Hepatocyte (in vitro differentiated cells): Measurements from ENCODE around the gene CD300A. TPM values are rescaled to one million over a fixed set of nuclear protein-coding genes. Genes with fewer than 3 reads are reported as not detected.

ENCODE experiments used
- DNase-seq: peaks from one replicate; pipeline ENCODE4 v3.0.0-alpha.2; 2016; ENCODE audit warnings: low spot score
- H2AFZ ChIP-seq: fragments of 200-600 bp; sonication (generic); 2 replicates; pipeline ENCODE4 v1.6.0; 2016; ENCODE audit warnings: antibody characterized with exemption, mild to moderate bottlenecking
- H3K27ac ChIP-seq: fragments of 200-600 bp; sonication (generic); 2 replicates; pipeline ENCODE4 v1.5.1; 2016; ENCODE audit warnings: mild to moderate bottlenecking
- H3K27me3 ChIP-seq: fragments of 200-600 bp; sonication (generic); 2 replicates; pipeline ENCODE4 v1.6.1; 2016
- H3K36me3 ChIP-seq: fragments of 200-600 bp; sonication (generic); replicated peaks from 2 replicates; pipeline ENCODE4 v1.5.1; 2016; ENCODE audit warnings: low read depth; ENCODE audit not compliant: insufficient read depth
- H3K4me1 ChIP-seq: fragments of 200-600 bp; sonication (generic); 2 replicates; pipeline ENCODE4 v1.5.1; 2016; ENCODE audit warnings: mild to moderate bottlenecking, moderate library complexity; ENCODE audit not compliant: insufficient read depth
- H3K4me2 ChIP-seq: fragments of 200-600 bp; sonication (generic); 2 replicates; pipeline ENCODE4 v1.6.0; 2016
- H3K4me3 ChIP-seq: fragments of 200-600 bp; sonication (generic); 2 replicates; pipeline ENCODE4 v1.5.1; 2016; ENCODE audit warnings: mild to moderate bottlenecking
- H3K79me2 ChIP-seq: fragments of 200-600 bp; sonication (generic); 2 replicates; pipeline ENCODE4 v1.6.0; 2017; ENCODE audit warnings: mild to moderate bottlenecking
- H3K9me2 ChIP-seq: fragments of 200-600 bp; sonication (generic); replicated peaks from 2 replicates; pipeline ENCODE4 v1.6.0; 2017; ENCODE audit warnings: mild to moderate bottlenecking; ENCODE audit not compliant: insufficient read depth
- H3K9me3 ChIP-seq: fragments of 200-600 bp; sonication (generic); 2 replicates; pipeline ENCODE4 v1.5.1; 2016; ENCODE audit warnings: low read depth, mild to moderate bottlenecking
- H4K20me1 ChIP-seq: fragments of 200-600 bp; sonication (generic); 2 replicates; pipeline ENCODE4 v1.6.0; 2016; ENCODE audit warnings: mild to moderate bottlenecking; ENCODE audit not compliant: insufficient read depth, poor library complexity, severe bottlenecking
- EZH2 ChIP-seq: fragments of 200-600 bp; sonication (generic); IDR thresholded peaks from 2 replicates; pipeline ENCODE4 v1.6.1; 2016; ENCODE audit warnings: antibody characterized with exemption, mild to moderate bottlenecking, borderline replicate concordance
- EZH2phosphoT487 ChIP-seq: fragments of 200-600 bp; sonication (generic); IDR thresholded peaks from one replicate; pipeline ENCODE4 v1.6.1; 2018; ENCODE audit warnings: antibody characterized with exemption, mild to moderate bottlenecking, low read depth, moderate library complexity; ENCODE audit not compliant: unreplicated experiment, severe bottlenecking
- WGBS: methylation state at CpG from one replicate; pipeline ENCODE4 v1.1.6; 2016; ENCODE audit warnings: low lambda C conversion rate; ENCODE audit errors: missing lambda C conversion rate; 5-methylcytosine and 5-hydroxymethylcytosine counted together
- polyA plus RNA-seq: library from polyadenylated mRNA; unstranded; fragments of >200 nt; fragmentation: Nextera tagmentation; extraction: Ambion mirVana; gene quantifications from 2 replicates; pipeline ENCODE4 v1.2.1, GENCODE V29; 2016
- total RNA-seq: library from RNA; depleted of rRNA; stranded (reverse); fragments of >200 nt; gene quantifications from 2 replicates; pipeline ENCODE4 v1.2.3, GENCODE V29; 2014
- TF ChIP-seq, protein P1 (sequence below): fragments of 200-600 bp; sonication (generic); IDR thresholded peaks from 2 replicates; pipeline ENCODE4 v1.5.1; 2016; ENCODE audit warnings: antibody characterized with exemption, mild to moderate bottlenecking; ENCODE audit not compliant: poor library complexity

The CD300A gene
- total and polyA plus RNA-seq, 2 experiments from 2014 or later = 0.22 to 1.1 TPM

DNA sequence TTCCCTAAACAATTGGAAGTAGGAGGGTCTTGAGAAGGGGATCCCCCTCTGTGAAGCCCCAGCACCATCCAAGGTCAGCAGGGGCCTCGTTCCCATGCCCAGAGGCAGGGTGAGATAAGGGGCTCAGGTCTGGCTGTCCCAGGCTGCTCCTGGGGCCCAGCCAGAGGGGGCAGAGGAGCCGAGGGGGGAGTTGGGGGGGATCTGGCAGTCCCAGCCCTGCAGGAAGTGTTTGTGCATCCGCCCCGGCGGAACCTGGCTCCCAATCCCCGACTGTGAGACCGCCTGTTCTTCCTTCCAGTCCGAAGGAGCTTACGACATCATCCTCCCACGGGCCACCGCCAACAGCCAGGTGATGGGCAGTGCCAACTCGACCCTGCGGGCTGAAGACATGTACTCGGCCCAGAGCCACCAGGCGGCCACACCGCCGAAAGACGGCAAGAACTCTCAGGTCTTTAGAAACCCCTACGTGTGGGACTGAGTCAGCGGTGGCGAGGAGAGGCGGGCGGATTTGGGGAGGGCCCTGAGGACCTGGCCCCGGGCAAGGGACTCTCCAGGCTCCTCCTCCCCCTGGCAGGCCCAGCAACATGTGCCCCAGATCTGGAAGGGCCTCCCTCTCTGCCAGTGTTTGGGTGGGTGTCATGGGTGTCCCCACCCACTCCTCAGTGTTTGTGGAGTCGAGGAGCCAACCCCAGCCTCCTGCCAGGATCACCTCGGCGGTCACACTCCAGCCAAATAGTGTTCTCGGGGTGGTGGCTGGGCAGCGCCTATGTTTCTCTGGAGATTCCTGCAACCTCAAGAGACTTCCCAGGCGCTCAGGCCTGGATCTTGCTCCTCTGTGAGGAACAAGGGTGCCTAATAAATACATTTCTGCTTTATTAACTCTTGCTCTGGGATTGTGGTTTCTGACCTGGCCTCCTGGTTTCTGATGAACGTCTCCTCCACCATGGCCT is 19.6 kb upstream of the CD300A start:
- TF ChIP-seq EZH2phosphoT487 (no peak), EZH2 (no peak)
- TF ChIP-seq, protein P1, sequence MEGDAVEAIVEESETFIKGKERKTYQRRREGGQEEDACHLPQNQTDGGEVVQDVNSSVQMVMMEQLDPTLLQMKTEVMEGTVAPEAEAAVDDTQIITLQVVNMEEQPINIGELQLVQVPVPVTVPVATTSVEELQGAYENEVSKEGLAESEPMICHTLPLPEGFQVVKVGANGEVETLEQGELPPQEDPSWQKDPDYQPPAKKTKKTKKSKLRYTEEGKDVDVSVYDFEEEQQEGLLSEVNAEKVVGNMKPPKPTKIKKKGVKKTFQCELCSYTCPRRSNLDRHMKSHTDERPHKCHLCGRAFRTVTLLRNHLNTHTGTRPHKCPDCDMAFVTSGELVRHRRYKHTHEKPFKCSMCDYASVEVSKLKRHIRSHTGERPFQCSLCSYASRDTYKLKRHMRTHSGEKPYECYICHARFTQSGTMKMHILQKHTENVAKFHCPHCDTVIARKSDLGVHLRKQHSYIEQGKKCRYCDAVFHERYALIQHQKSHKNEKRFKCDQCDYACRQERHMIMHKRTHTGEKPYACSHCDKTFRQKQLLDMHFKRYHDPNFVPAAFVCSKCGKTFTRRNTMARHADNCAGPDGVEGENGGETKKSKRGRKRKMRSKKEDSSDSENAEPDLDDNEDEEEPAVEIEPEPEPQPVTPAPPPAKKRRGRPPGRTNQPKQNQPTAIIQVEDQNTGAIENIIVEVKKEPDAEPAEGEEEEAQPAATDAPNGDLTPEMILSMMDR = no peak
- 87% methylated on average over 29 of the region's 31 CpGs for WGBS
- H2AFZ ChIP-seq = no peak overlapping the region

DNA sequence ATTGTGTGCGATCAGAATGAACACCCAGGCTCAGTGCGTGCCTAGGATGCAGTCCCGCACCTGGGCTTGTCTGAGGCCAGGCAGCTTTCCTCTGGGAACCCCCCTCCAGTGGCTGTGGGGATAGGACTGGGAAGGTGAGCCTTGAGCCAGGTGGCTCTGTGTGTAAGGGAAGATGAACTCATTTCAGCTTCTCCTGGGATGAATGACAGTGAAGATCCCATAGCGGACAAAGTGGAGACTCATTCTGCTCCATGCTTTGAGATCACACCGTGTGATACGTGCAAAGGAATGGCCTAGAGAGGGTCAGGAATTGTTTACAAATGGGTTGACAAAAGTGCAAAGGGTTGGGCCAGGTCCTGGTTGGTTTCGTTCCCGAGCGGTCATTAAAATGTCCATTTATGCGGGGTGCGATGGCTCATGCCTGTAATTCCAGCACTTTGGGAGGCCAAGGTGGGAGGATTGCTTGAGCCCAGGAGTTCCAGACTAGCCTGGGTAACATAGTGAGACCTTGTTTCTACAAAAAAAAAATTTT is 18.7 kb upstream of the CD300A start:
- Histone ChIP-seq H3K9me2 (no peaks in the 10 kb centered on the region), H3K27me3 (no peaks in the 10 kb centered on the region), H3K79me2 (peaks cover 10% of the 10 kb centered on the region), H3K36me3 (no peaks in the 10 kb centered on the region), H3K4me1 (peaks cover 13% of the 10 kb centered on the region), H3K9me3 (no peaks in the 10 kb centered on the region), H3K4me3 (no peak overlapping the region), H3K27ac (no peak overlapping the region), H2AFZ (no peak overlapping the region), H4K20me1 (no peaks in the 10 kb centered on the region), H3K4me2 (no peak overlapping the region)
- WGBS = 95% methylated on average over 11 of the region's 11 CpGs
- DNase-seq = no peak
- TF ChIP-seq, protein P1 = no peak
- TF ChIP-seq EZH2phosphoT487 (no peak), EZH2 (no peak)

More for the DNA sequence above, 19.6 kb upstream of the CD300A start:
- H3K4me1 ChIP-seq = peaks cover 22% of the 10 kb centered on the region
- no peaks in the 10 kb centered on the region for H3K9me2 ChIP-seq
- H3K27ac ChIP-seq = no peak overlapping the region
- no peak overlapping the region for H3K4me3 ChIP-seq
- H4K20me1 ChIP-seq = no peaks in the 10 kb centered on the region
- DNase-seq = no peak
- H3K27me3 ChIP-seq = no peaks in the 10 kb centered on the region
- peaks cover 10% of the 10 kb centered on the region for H3K79me2 ChIP-seq
- no peaks in the 10 kb centered on the region for H3K9me3 ChIP-seq
- no peak overlapping the region for H3K4me2 ChIP-seq
- H3K36me3 ChIP-seq = no peaks in the 10 kb centered on the region

DNA sequence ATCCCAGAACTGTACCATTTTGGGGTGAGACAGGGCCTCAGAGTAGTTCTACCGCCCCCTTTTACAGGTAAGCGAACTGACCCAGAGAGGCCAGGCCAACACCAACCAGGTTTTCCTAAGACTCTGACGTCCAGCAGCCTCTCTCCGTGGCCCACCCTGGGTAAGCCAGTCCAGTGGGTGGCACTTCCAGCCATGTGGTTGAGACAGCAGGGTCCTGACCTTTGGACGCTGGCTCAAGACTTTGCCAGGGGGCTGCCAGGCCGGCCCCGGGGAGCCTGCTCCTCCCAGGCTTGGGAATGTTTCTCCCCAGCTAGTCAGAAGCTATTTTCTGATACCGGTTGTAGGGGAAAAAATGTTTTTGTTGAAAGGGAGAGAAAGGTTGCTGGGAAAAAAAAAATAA is 17.7 kb upstream of the CD300A start:
- Histone ChIP-seq H3K27me3 (no peaks in the 10 kb centered on the region), H3K79me2 (peaks cover 6% of the 10 kb centered on the region), H3K9me2 (no peaks in the 10 kb centered on the region), H3K27ac (no peak overlapping the region), H4K20me1 (no peaks in the 10 kb centered on the region), H3K4me2 (no peak overlapping the region), H3K4me3 (no peak overlapping the region), H3K4me1 (peaks cover 8% of the 10 kb centered on the region), H3K9me3 (no peaks in the 10 kb centered on the region), H2AFZ (no peak overlapping the region), H3K36me3 (no peaks in the 10 kb centered on the region)
- no peak for DNase-seq
- WGBS = 82% methylated on average over 8 of the region's 8 CpGs
- no peak for TF ChIP-seq EZH2
- TF ChIP-seq, protein P1 = no peak
- TF ChIP-seq EZH2phosphoT487 = no peak
